RKO (cell line): ENCODE results near the gene SMIM20.

ENCODE experiments used
- DNase-seq: peaks from one replicate; pipeline ENCODE4 v3.0.0-alpha.2; 2016; ENCODE audit warnings: low spot score

SMIM20 gene

DNA sequence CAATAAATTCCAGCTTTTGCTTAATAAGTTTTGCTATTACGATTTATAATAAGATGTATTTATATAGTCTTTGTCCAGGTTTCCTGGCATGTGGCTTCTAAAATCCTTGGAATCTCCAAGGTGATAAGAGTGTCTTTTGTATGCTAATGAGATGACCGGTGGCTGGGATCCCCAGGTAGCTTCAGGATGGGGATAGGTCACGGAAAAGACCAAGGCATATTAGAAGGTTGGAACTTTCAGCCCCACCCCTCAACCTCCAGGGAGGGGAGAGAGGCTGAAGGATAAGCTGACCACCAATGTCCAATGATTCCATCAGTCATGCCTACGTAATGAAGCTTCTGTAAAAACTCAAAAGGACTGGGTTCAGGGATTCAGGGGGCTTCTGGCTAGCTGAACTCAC is 41.7 kb downstream of the SMIM20 start:
- no peak for DNase-seq

GRCh38 chr4:25956260-25956659 is 42.2 kb downstream of the SMIM20 start:
- no peak for DNase-seq

GRCh38 chr4:25958110-25958509 is 44.1 kb downstream of the SMIM20 start:
- DNase-seq: no peak

DNA sequence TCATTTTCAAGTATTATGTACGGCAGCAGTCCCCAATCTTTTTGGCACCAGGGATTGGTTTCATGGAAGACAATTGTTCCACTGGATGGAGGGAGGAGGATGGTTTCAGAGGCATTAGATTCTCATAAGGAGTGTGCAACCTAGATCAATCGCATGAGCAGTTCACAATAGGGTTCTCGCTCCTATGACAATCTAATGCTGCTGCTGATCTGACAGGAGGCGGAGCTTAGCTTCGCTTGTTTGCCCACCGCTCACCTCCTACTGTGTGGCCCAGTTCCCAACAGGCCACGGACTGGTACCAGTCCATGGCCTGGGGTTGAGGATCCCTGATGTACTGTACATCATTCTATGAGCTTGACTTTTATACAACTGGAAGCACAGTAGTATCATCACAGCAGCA is 48.4 kb downstream of the SMIM20 start:
- no peak for DNase-seq

- no peak for DNase-seq
These were observed 51.6 kb downstream of the SMIM20 start for GRCh38 chr4:25965629-25966028.

- DNase-seq: no peak
These were observed 52.2 kb downstream of the SMIM20 start for GRCh38 chr4:25966171-25966570.

DNA sequence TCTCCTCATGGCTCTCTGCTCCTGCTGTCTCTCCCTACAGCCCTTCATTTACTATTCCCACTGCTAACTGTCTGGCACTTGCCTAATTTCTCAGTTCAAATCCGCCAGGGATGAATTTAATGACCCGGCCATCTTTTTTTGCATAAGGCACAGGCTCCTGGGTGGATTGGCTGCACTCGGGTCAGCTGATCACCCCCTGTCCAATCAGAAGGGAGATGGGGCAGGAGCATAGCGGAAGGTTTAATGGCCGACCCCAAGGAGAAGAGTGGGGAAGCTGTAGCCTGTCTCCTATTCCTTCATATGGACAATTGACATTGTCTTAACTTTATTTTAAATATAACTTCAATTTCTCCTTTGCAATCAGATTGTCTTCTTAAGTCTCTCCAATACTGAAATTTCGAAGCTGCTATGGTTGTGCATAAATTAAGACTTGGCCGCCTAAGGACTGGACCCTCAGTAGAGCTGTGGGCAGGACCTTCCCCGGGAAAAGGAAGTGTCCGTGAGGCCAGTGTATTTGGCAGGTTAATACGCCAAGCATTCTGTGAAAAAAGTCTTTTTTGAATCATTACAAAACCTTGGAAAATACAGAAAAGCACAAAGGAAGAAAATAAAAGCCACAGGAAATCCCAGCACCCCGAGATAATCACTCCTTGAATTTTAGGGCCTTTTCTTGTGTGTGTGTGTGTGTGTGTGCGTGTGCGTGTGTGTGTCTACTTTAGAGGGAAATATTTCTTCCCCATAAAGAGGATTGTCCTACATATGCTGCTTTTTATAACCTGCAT is 55.5 kb downstream of the SMIM20 start:
- no peak for DNase-seq

DNA sequence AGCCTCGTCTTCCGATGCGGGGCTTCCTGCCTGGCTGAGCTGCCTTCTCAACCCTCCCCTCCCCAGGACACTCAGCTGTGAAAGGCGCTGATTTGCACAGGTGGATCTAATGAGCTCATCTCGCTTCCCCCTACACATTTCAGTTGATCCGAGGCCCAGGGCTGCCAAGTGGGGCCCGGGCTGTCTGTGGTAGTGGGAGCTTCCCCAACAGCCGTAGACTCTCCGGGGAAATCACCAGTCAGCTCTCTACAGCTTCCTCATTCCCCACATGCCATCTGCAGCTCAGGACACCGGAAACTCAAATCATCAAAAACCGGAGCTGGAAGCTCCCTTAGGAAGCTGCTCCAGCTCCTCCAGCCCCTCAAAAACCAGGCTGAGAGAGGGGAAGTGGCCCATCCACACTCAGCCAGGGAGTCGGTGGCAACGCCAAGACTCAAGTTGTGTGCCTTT is 56.2 kb downstream of the SMIM20 start:
- DNase-seq: no peak

- no peak for DNase-seq
These were observed 56.8 kb downstream of the SMIM20 start for GRCh38 chr4:25970691-25971432.

DNA sequence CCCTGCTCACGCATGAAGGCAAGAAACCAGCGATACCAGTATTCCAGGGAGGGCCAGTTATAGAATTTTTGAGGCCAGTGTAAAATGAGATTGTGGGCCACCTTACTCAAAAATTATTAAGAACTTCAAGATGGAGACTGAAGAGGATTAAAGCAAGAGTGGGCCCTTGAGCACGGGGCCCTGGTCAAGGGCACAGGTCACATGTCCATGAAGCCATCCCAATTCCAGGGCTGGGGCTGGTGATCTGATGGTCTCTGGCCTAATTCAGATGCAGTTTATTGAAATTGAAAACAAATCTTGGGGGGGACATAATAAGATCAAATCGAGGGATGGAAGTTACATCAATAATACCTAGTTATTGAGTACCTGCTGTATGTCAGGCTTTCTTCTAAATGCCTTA is 58.3 kb downstream of the SMIM20 start:
- no peak for DNase-seq

- no peak for DNase-seq
These were observed 59.1 kb downstream of the SMIM20 start for GRCh38 chr4:25972984-25973745.

- DNase-seq: no peak
These were observed 62.8 kb downstream of the SMIM20 start for GRCh38 chr4:25976780-25977179.

DNA sequence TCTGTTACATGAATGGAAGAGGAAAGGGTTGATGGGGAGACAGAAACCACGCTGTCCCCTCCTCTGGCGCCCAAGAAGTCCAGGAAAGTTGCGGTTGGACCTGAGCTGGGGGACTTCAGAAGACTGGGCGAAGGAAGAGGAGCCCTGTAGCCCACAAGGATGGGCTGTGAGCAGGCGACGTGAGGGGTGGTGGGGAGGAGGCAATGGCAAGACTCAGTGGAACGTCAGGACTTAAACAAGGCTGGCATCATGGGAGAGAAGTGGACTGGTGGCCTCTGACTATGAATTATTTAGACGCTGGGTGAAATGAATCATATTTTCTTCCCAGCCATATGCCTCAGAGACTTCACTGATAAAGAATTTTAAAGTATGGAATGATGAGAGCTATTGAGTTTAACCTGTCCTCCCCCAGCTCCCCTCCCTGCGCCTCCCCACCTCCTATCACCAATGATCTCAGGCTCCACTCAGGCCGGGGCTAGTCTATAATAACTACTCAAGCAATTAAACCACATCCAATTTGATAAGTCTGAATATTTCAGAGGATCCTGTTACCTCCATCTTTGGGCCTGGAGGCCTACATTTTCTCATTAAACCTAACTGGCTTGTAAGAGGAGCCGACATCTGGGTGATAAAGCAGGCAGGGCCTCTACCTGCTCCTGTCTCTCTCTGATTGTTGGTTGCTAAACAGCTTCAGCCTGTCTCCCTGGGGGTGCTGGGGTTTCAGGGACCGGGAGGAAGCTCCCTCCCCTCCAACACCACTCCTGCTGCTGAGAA is 63.6 kb downstream of the SMIM20 start:
- no peak for DNase-seq

- no peak for DNase-seq
These were observed 64.3 kb downstream of the SMIM20 start for GRCh38 chr4:25978327-25978726.
